HG02973 (cell line): ENCODE measurements around the gene FUNDC2.

Experiments used
- ATAC-seq: cut with Tn5 transposase; IDR thresholded peaks from one replicate; pipeline ENCODE4 v1.9.1; 2021; ENCODE audit warnings: moderate library complexity; ENCODE audit not compliant: unreplicated experiment

Gene FUNDC2

DNA sequence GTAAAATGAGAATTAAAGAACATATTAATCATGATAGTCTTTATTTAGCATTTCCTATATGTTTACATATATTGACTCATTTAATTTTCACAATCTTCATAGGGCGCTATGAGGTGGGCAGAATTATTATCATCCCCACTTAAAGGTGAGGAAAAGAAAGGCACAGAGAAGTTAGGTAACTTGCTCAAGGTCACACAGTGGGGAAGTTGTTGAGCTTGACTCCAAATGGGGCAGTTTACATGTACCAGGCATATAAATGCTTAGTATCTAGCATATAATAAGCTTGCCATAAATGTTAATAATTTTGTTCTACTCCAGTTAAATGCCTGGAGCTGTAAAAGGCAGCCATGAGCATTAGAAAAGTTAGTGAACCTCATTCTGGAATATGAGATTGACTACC lies 42.8 kb downstream of the FUNDC2 start:
- ATAC-seq = no peak

DNA sequence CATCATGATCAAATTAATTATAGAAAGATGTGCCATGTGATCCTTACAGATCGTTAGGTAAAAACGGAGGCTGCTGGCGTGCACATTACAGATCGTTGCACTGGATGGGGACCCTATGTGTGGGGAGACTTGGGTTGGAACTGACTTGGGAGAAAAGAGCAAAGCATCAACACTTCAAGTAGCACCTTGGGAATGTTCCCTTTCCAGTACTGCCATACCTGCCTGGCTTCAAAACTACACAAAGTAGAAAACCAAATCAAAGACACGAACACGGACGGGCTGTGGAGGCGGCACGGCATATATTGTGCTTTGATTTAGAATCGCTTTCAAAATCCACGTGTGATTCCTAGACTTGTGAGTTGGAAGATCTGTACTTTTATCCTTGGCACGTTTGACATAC lies 43.4 kb downstream of the FUNDC2 start:
- no peak for ATAC-seq

DNA sequence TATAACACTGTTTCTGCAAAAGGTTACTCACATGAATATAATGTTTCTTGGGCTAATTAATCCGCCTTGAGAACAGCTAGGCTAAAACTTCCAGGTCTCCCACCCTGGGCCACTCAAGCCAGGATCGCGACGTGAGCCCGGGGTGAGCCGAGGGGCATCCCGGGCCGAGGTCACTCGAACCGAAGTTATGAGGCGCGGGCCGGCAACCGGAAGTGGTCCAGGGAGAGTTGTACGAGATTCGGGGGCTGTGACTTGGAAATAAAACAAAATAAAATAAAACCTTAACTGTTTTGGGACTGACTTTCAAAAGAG lies 44.0 kb downstream of the FUNDC2 start:
- ATAC-seq = peak; percentile 22

DNA sequence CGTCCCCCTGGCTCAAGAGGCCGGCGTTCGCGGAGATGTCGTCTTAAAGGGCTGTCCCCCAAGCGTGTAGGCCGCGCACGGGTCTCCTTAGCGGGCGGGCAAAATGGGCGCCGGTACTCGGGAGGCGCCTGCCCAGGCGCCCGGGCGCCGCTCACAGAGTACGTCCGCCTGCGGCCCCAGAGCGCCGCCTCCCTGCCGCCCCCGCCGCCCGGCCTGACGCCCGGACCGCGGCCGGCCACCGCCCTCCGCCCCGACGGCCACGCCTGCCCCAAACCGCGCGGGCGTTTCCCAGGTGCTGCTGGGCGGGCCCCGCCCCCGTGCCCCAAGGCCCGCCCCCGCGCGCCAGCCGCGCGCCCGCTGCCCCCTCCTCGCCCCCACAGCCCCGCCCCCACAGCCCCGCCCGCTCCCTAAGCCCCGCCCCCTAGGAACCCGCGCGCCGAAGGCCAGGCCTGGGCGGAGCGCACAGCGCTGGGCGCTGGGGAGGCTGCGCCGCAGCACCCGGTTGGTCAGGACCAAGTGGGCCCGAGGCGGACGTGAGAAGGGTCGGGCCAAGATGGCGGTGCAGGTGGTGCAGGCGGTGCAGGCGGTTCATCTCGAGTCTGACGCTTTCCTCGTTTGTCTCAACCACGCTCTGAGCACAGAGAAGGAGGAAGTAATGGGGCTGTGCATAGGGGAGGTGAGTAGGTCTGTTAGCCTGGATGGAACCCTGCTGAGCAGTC lies 44.5 kb downstream of the FUNDC2 start, which contains the start of the genes BRCC3, CMC4 and MTCP1:
Gene BRCC3 (plus strand): TSS at position 534 of the 719 bp plus-strand sequence. CDS start 20 bp downstream, at position 554.
Gene CMC4 (minus strand): TSS at position 162 of the 719 bp plus-strand sequence. CDS start 7,113 bp downstream, outside the sequence.
Gene MTCP1 (minus strand): TSS at position 162 of the 719 bp plus-strand sequence. CDS start 5,126 bp downstream, outside the sequence.
- ATAC-seq = peak; percentile 86

DNA sequence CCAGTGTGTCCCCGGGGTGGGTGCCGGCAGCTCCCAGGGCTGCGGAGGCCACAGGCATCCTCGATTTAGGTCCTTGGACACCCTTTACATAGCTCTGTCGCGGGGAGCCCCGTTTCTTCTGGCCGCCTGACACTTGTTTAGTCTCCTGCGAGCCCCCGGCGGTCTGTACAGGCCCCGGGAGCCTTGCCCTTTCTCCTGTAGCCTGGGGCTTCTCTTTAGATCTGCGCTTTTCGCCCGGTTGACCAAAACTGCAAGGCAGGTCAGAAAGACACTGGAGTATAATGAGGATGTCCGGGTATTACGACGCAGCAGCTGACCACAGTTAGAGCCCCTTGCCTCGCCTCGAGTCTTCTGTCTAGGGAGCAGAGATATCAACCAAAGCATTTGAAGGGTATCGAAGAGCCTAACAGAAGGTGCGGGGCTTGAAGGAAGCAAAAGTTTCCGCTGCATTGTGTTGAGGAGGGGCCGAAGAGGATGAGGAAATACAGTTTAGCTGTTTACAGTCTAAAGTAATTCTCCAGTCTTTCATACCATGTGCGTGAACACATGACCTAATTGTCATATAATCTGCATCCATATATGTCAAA lies 45.1 kb downstream of the FUNDC2 start:
- ATAC-seq = peak; percentile 2

DNA sequence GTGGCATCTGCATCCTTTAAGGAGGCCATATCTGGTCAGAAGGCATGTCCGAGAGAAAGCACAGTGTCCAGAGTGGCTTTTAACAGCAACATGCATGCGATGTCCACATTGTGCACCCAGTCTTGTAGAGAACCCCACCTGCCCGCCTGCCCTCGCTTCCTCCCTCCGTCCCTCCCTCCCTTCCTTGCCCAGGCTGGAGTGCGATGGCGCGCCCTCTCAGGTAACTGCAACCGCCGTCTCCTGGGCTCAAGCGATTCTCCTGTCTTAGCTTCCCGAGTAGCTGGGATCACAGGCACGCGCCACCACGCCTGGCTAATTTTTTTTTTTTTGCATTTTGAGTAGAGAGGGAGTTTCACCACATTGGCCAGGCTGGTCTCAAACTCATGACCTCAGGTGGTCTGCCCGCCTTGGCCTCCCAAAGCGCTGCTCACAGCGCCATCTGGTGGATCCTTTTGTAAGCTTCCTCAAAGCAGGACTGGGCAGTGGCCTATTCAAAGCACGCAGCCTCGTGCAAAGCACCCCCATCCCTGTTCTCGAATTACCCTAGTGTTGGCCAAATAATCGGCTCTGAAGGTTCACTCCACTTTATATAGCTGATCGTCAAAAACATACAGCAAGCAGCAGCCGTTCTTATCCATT lies 59.7 kb downstream of the FUNDC2 start:
- ATAC-seq = no peak

DNA sequence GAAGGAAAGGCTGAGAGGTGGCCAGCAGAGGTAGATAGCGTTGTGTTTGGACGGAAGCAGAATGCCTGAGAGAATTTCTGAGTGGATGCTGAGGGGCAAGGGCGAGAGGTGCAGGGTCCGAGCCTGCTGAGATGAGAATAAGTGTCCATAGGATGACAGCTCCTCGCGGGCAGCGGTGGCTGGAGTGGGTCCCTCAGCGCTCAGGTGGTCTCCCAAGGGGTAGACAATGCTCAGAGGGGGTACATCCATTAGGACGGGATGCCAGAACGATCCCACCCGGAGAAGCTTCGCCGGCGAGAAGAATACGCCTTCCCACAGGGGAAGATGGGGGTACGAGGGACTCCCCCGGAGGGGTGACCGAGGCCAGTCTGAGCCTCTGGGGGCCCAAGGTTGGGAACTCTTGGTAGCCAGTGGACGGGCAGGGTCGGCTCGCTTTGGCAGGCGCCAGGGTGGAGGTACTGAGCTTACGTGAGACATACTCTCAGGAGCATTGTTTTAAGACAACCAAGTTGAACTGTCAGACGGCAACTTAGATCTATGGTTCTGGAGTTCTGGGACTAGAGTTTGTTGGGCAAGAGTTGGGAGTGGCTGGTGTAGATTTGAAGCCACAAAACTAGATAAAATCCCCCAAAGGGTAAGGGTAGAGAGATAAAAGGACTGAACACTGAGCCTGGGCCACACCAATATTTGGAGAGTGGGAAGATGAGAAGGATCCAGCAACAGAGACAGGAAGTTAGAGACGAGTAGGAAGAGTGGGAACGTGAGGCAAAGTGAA lies 60.5 kb downstream of the FUNDC2 start:
- no peak for ATAC-seq

DNA sequence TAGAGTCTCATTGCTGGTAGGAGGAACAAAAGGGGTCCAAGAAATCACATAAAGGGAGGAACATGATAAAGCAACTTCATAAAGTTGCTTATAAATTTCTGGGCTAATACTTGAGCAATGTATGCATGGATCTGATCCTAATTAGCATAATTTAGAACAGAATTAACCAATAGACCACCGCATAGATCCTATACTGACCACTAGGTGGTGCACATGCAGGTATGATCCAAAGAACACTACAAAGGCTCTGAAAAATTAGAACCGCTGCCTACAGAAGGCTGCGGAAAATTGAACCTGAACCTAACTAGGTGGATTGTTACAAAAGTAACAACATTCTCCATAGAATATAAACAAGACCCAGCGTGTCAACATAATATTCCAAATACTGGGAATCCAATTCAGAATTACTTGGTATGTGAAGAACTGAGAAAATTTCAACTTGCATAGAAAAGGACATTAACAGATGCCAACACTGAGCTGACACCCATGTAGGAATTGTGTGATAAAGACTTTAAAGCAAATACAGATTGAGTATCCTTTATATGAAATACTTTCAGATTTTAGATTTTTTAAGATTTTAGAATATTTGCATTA lies 67.9 kb downstream of the FUNDC2 start:
- ATAC-seq = no peak

DNA sequence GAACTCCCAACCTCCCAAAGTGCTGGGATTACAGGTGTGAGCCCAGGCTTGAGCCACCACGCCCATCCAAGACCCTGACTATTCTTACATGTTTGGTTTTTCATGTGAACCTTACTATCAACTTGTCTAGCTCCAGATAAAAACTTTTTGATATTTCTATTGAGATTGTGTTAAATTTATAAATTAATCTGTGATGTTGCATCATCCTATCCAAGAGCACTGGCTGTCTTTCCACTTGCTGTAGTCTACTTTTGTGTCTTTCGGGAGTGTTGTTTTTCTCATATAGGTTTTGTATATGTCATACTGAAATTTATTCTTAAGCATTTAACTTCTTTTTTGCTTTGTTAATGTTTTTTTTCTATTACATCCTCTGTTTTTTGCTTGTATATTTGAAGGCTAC lies 79.3 kb downstream of the FUNDC2 start:
- no peak for ATAC-seq

DNA sequence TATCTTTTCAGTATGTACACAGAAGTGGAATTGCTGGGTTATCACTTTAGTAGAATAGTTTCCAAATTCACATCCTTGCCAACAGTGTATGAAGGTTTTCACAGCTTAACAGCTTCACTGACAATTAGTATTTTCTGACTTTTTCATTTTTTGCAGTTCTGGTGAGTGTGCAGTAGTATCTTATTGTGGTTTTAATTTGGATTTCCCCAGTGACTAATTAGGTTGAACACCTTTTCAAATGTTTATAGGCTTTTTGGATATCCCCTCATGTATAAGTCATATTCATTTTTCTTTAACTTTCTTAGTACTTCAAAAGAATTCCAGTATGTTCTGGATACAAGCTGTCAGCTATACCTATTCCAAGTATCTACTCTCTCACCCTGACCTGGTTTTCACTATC lies 81.8 kb downstream of the FUNDC2 start:
- ATAC-seq = no peak
